Measurements from ENCODE around the gene ZIM2. TPM values are rescaled to one million over a fixed set of nuclear protein-coding genes. Genes with fewer than 3 reads are reported as not detected.

ZIM2 gene
- total and polyA plus RNA-seq, 9 of the 15 experiments (the other 6 are each of a cell fraction or from before 2014, with no cell fraction given) = not detected

DNA sequence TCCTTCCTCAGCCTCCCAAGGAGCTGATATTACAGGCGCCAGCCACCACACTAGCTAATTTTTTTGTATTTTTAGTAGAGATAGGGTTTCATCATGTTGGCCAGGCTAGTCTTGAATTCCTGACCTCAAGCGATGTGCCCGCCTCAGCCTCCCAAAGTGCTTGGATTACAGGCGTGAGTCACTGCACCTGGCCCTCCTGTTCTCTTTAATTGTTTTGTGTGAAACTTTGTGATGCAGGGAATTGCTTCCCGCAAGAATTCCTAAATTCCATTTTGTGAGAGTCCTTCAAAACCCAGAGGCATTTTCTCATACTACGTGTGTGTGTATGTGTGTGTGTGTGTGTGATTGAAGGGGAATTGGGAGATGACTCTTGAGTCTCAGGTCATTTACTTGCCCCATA, 104.0 kb downstream of the ZIM2 start:
- FAIRE-seq = no peak
- no peaks in the 10 kb centered on the region for H4K20me1 ChIP-seq (replicated peaks; ENCODE audit: control insufficient read depth, insufficient read depth, low read length)
- H2AFZ ChIP-seq (ENCODE audit: low read depth, low read length) = no peak overlapping the region
- CTCF ChIA-PET (ENCODE audit: low intra/inter-chr PET ratio) = no interaction called here
- 11% methylated on average over 6 of the region's 6 CpGs for WGBS (ENCODE audit: insufficient coverage, low coverage, missing lambda C conversion rate)
- no peaks in the 10 kb centered on the region for H3K27me3 ChIP-seq (ENCODE audit: control insufficient read depth in 2 of 2, insufficient read depth in 2 of 2, low read length in 2 of 2)
- no peaks in the 10 kb centered on the region; the same call in 1 of the 2 replicates for H3K9me3 ChIP-seq (replicated peaks; ENCODE audit: control insufficient read depth, insufficient read depth, low read depth, low read length)
- H3K9me1 ChIP-seq (ENCODE audit: control insufficient read depth, insufficient read depth, low read length) = no peaks in the 10 kb centered on the region
- no peaks in the 10 kb centered on the region for H3K4me1 ChIP-seq (replicated peaks in 1 of 2; ENCODE audit: control insufficient read depth in 2 of 2, insufficient read depth in 2 of 2, low read length in 2 of 2)
- POLR2A ChIA-PET = no interaction called here
- H3K36me3 ChIP-seq (ENCODE audit: control insufficient read depth, insufficient read depth, low read length) = no peaks in the 10 kb centered on the region
- intact Hi-C loops (cut with micrococcal nuclease) = no loop called here
- in situ Hi-C loops (cut with MboI) = no loop called here
- BruUV-seq (replicated peaks) = no TSS peak
- no peak overlapping the region for H3K27ac ChIP-seq (ENCODE audit: extremely low read depth, low read depth, low read length)
- no peak for DNase-seq (ENCODE audit: extremely low read depth in 1 of 4, low spot score in 3 of 4)
- TF ChIP-seq HDAC2 (IDR thresholded peaks at IDR 0.05) (no peak), NFXL1 (CRISPR knock-in tag; IDR thresholded peaks at IDR 0.05) (no peak), LEF1 (IDR thresholded peaks at IDR 0.05) (no peak), CHD2 (IDR thresholded peaks at IDR 0.05; ENCODE audit: low read depth, low read length) (no peak), CXXC5 (CRISPR knock-in tag; IDR thresholded peaks at IDR 0.05) (no peak), ZNF274 (IDR thresholded peaks at IDR 0.05; ENCODE audit: borderline replicate concordance, low read depth, low read length) (no peak), PTRF (tag; IDR thresholded peaks at IDR 0.05) (no peak)
- TF ChIP-seq, protein P1, sequence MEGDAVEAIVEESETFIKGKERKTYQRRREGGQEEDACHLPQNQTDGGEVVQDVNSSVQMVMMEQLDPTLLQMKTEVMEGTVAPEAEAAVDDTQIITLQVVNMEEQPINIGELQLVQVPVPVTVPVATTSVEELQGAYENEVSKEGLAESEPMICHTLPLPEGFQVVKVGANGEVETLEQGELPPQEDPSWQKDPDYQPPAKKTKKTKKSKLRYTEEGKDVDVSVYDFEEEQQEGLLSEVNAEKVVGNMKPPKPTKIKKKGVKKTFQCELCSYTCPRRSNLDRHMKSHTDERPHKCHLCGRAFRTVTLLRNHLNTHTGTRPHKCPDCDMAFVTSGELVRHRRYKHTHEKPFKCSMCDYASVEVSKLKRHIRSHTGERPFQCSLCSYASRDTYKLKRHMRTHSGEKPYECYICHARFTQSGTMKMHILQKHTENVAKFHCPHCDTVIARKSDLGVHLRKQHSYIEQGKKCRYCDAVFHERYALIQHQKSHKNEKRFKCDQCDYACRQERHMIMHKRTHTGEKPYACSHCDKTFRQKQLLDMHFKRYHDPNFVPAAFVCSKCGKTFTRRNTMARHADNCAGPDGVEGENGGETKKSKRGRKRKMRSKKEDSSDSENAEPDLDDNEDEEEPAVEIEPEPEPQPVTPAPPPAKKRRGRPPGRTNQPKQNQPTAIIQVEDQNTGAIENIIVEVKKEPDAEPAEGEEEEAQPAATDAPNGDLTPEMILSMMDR (IDR thresholded peaks at IDR 0.05 in 2 of 3, conservative IDR thresholded peaks at IDR 0.05 in 1 of 3; ENCODE audit: insufficient read depth in 2 of 3, low read depth in 1 of 3, low read length in 3 of 3) = no peak
- TF ChIP-seq, protein P2, sequence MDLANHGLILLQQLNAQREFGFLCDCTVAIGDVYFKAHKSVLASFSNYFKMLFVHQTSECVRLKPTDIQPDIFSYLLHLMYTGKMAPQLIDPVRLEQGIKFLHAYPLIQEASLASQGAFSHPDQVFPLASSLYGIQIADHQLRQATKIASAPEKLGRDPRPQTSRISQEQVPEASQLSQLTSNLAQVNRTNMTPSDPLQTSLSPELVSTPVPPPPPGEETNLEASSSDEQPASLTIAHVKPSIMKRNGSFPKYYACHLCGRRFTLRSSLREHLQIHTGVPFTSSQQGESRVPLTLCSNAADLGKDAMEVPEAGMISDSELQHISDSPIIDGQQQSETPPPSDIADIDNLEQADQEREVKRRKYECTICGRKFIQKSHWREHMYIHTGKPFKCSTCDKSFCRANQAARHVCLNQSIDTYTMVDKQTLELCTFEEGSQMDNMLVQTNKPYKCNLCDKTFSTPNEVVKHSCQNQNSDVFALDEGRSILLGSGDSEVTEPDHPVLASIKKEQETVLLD (IDR thresholded peaks at IDR 0.05) = no peak
- TF ChIP-seq, protein P3, sequence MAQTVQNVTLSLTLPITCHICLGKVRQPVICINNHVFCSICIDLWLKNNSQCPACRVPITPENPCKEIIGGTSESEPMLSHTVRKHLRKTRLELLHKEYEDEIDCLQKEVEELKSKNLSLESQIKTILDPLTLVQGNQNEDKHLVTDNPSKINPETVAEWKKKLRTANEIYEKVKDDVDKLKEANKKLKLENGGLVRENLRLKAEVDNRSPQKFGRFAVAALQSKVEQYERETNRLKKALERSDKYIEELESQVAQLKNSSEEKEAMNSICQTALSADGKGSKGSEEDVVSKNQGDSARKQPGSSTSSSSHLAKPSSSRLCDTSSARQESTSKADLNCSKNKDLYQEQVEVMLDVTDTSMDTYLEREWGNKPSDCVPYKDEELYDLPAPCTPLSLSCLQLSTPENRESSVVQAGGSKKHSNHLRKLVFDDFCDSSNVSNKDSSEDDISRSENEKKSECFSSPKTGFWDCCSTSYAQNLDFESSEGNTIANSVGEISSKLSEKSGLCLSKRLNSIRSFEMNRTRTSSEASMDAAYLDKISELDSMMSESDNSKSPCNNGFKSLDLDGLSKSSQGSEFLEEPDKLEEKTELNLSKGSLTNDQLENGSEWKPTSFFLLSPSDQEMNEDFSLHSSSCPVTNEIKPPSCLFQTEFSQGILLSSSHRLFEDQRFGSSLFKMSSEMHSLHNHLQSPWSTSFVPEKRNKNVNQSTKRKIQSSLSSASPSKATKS (CRISPR knock-in tag; IDR thresholded peaks at IDR 0.05) = no peak
- TF ChIP-seq, protein P4, sequence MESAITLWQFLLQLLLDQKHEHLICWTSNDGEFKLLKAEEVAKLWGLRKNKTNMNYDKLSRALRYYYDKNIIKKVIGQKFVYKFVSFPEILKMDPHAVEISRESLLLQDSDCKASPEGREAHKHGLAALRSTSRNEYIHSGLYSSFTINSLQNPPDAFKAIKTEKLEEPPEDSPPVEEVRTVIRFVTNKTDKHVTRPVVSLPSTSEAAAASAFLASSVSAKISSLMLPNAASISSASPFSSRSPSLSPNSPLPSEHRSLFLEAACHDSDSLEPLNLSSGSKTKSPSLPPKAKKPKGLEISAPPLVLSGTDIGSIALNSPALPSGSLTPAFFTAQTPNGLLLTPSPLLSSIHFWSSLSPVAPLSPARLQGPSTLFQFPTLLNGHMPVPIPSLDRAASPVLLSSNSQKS (CRISPR knock-in tag; IDR thresholded peaks at IDR 0.05) = no peak
- no peak overlapping the region for H3K9ac ChIP-seq (ENCODE audit: insufficient read depth in 1 of 2, low read depth in 2 of 2, low read length in 2 of 2)
- H3K4me2 ChIP-seq (ENCODE audit: insufficient read depth, low read length) = no peak overlapping the region
- ATAC-seq = no peak
- no peak overlapping the region for H3K4me3 ChIP-seq
- H3K79me2 ChIP-seq (ENCODE audit: control insufficient read depth, insufficient read depth, low read length) = no peaks in the 10 kb centered on the region
